SK-N-MC (cell line): Measurements from ENCODE around the gene ZNF575.

Source experiments
- EZH2 ChIP-seq: fragments of 200-600 bp; sonication (generic); IDR thresholded peaks from one replicate; pipeline ENCODE4 v1.6.1; 2017; ENCODE audit warnings: antibody characterized with exemption
- FOXP2 ChIP-seq: optimal IDR thresholded peaks from 2 replicates; pipeline ENCODE3; 2011; ENCODE audit warnings: mild to moderate bottlenecking, moderate library complexity; ENCODE audit not compliant: insufficient read depth; ENCODE audit errors: extremely low read length, control extremely low read depth
- POLR2AphosphoS5 ChIP-seq: IDR thresholded peaks from 2 replicates; pipeline ENCODE4 v1.6.1; 2012; ENCODE audit warnings: mild to moderate bottlenecking, low read depth, low read length, borderline replicate concordance

DNA sequence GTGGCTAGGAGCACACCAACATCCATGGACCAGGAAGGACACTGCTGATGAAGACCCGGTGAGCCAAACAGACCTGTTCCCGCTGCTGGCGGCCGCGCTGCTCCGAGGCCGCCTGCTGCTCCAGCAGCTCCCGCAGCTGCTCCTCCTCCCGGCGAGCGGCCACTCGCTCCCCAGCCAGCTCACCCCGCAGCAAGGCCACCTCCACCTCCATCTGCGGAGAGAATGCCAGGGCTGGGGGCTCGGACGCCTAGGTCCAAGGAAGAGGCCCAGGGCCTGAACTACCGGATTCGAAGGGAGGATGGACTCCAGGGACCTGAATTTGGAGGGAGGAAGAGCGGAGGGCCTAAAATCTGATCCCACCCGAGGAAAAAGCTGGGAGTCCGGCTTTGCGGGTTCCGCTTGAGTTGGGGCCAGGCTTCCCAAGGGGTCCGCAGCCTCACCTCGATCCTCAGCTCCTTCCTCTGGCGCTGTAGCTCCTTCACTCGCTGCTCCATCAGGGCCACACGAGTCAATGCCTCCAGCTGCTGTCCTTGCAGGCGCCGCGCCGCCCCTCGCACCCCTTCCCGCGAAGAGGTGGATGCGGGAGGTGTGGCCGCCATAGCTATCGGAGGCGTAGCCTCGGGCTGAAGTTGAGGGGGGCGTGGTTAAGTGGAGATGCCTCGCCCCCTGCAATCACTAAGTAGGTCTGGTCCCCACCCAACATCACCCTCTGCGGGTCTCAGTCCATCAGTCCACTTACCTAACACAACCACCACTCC lies 31.1 kb upstream of the ZNF575 start:
- TF ChIP-seq EZH2: no peak
- TF ChIP-seq POLR2AphosphoS5: no peak
- TF ChIP-seq FOXP2: no peak
